ENCODE data around the gene INPP4B. TPM values are rescaled to one million over a fixed set of nuclear protein-coding genes. Genes with fewer than 3 reads are reported as not detected.

Gene INPP4B
- total RNA-seq, 3 donors from 2014 or later = 15.8 to 113 (median 93.4) TPM

DNA sequence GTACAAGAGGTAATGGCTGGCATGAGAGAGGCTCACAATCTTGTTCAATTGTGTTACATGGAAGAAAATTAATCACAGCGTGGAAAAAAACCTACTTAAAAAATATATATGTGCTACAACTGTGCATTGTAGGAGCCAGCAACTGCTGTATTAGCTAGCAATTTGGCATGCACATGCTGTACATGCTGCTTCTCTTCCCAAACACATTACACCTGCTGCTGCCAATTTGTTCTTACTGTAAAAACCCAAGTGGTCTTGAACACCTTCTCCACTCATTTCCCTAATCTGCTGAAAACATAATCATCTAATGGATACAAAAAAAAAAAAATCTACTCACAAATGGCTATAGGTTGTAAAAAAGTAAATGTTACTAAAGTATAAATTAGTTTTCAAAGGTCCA, 264.2 kb downstream of the INPP4B start:
- Histone ChIP-seq H3K4me3 (no peak overlapping the region), H3K27me3 (no peaks in the 10 kb centered on the region), H3K27ac (no peak overlapping the region), H3K9me3 (no peaks in the 10 kb centered on the region), H3K36me3 (no peaks in the 10 kb centered on the region), H3K4me1 (no peaks in the 10 kb centered on the region)
- DNase-seq (ENCODE audit: low spot score in 2 of 2) = no peak
- TF ChIP-seq POLR2A (IDR thresholded peaks at IDR 0.05) (no peak), POLR2AphosphoS5 (IDR thresholded peaks at IDR 0.05) (no peak)
- TF ChIP-seq, protein P1, sequence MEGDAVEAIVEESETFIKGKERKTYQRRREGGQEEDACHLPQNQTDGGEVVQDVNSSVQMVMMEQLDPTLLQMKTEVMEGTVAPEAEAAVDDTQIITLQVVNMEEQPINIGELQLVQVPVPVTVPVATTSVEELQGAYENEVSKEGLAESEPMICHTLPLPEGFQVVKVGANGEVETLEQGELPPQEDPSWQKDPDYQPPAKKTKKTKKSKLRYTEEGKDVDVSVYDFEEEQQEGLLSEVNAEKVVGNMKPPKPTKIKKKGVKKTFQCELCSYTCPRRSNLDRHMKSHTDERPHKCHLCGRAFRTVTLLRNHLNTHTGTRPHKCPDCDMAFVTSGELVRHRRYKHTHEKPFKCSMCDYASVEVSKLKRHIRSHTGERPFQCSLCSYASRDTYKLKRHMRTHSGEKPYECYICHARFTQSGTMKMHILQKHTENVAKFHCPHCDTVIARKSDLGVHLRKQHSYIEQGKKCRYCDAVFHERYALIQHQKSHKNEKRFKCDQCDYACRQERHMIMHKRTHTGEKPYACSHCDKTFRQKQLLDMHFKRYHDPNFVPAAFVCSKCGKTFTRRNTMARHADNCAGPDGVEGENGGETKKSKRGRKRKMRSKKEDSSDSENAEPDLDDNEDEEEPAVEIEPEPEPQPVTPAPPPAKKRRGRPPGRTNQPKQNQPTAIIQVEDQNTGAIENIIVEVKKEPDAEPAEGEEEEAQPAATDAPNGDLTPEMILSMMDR (IDR thresholded peaks at IDR 0.05) = no peak
- intact Hi-C loops (cut with DNase I; ENCODE audit: low total_unique reads) = no loop called here

DNA sequence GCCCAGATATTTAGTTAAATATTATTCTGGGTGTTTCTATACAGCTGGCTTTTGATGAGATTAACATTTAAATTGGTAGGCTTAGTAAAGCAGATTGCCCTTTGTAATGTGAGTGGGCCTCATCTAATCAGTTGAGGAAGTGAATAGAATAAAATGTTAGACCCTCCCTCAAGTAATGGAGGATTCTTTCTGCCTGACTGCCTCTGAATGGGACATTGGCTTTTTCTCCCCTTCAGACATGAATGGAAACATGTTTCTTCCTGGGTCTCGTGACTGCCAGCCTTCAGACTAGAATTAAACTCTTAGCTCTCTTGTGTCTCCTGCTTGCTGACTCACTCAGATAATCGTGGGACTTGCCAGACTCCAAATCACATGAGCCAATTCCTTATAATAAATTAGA, 266.7 kb downstream of the INPP4B start:
- H3K4me1 ChIP-seq = no peaks in the 10 kb centered on the region
- DNase-seq (ENCODE audit: low spot score in 2 of 2) = no peak
- H3K36me3 ChIP-seq = no peaks in the 10 kb centered on the region
- TF ChIP-seq POLR2AphosphoS5 (IDR thresholded peaks at IDR 0.05) = no peak
- TF ChIP-seq, protein P1 (IDR thresholded peaks at IDR 0.05) = no peak
- intact Hi-C loops (cut with DNase I; ENCODE audit: low total_unique reads) = no loop called here
- H3K27ac ChIP-seq = no peak overlapping the region
- H3K9me3 ChIP-seq = no peaks in the 10 kb centered on the region
- H3K27me3 ChIP-seq = no peaks in the 10 kb centered on the region
- no peak overlapping the region for H3K4me3 ChIP-seq

DNA sequence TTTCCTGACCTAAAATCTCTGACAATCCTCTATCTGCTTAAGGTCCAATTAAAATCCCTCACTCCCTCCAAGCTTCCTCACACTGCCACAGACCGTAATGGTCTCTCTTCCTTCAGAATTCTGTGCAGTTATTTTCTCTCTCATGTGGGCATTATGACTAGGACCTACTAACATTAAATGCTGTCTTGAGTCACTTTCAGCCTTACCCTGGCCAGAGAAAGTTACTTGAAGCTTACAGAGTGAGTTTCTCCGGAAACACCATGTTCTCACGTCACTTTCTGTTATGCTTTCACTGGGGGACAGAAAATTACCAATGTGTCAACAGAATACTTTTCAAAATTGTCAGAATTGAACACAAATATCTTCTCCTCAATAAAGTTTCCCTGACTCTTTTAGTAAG, 271.8 kb downstream of the INPP4B start:
- no peak overlapping the region for H3K4me3 ChIP-seq
- no peak overlapping the region for H3K27ac ChIP-seq
- H3K27me3 ChIP-seq = no peaks in the 10 kb centered on the region
- no peak for TF ChIP-seq POLR2AphosphoS5 (IDR thresholded peaks at IDR 0.05)
- TF ChIP-seq, protein P1 (IDR thresholded peaks at IDR 0.05) = no peak
- TF ChIP-seq POLR2A (IDR thresholded peaks at IDR 0.05) = no peak
- H3K9me3 ChIP-seq = no peaks in the 10 kb centered on the region
- no peaks in the 10 kb centered on the region for H3K4me1 ChIP-seq
- DNase-seq (ENCODE audit: low spot score in 2 of 2) = no peak
- H3K36me3 ChIP-seq = no peaks in the 10 kb centered on the region
- intact Hi-C loops (cut with DNase I; ENCODE audit: low total_unique reads) = no loop called here

DNA sequence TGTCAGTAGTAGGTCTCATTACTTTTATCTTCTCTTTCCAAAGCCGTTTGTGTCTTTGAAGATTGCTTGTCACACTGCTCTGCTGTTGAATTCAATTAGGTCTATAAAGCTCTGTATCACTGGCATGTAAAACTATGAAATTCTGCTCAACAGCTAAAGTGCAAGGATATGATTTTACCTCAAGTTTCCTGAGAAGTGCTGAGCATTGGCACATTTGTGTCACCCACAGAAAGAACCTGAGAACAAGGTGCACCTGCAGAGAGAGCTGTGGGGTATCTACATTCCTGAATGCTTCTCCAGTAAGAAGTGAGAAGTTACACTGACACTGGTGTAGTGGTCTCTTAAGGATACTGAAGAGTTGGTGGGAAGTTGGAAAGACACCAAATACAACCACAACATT, 274.0 kb downstream of the INPP4B start:
- Histone ChIP-seq H3K27ac (no peak overlapping the region), H3K36me3 (no peaks in the 10 kb centered on the region), H3K4me3 (no peak overlapping the region), H3K4me1 (no peaks in the 10 kb centered on the region), H3K27me3 (no peaks in the 10 kb centered on the region), H3K9me3 (no peaks in the 10 kb centered on the region)
- intact Hi-C loops (cut with DNase I; ENCODE audit: low total_unique reads) = no loop called here
- no peak for DNase-seq (ENCODE audit: low spot score in 2 of 2)
- TF ChIP-seq POLR2A (IDR thresholded peaks at IDR 0.05) (no peak), POLR2AphosphoS5 (IDR thresholded peaks at IDR 0.05) (no peak)
- TF ChIP-seq, protein P1 (IDR thresholded peaks at IDR 0.05) = no peak

DNA sequence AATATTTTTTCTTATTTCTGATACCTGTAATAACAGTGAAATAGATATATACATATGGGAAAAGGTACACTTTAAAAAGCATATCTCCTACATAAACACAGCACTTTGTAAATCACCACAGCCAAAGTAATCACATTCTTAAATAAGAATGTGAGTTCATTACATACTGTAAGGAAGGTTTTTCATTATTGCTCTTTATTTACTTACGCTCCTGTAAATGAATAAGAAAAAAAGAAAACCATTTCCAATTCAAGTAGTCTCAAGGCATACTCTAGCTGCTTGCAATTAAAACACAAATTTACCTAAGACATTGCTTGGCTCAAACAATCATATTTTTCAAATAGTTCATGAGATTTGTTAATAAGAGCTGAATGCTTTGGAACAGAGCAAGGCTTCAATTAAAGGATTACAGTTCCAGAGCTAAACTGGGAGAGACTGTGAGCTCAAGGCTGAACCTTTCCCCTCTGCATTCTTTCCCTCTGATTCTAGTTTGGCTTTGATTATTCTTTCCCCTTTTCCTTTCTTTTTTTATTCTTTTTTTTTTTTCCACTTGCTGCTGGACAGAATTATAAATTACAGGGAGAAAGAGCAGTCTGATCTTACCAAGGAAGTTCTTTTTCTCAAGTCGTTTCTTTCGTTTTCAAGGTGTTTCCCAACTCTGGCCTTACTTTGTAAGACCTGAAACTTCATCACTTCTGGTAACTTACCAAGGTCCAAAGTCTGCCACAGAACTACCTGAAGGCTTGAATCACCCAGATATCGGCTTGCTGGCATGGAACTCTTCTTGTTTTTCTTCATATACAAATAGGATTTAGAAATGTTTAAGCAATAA, 278.3 kb downstream of the INPP4B start:
- no peaks in the 10 kb centered on the region for H3K27me3 ChIP-seq
- H3K4me1 ChIP-seq = no peaks in the 10 kb centered on the region
- intact Hi-C loops (cut with DNase I; ENCODE audit: low total_unique reads) = no loop called here
- peak overlapping the region; percentile 7 to 64 for H3K27ac ChIP-seq
- TF ChIP-seq POLR2AphosphoS5 (IDR thresholded peaks at IDR 0.05) (no peak), POLR2A (IDR thresholded peaks at IDR 0.05) (no peak)
- TF ChIP-seq, protein P1 (IDR thresholded peaks at IDR 0.05) = no peak
- peak overlapping the region in 1 of 3 donors; percentile 10 for H3K4me3 ChIP-seq
- H3K9me3 ChIP-seq = no peaks in the 10 kb centered on the region
- no peak for DNase-seq (ENCODE audit: low spot score in 2 of 2)
- no peaks in the 10 kb centered on the region for H3K36me3 ChIP-seq

Data from breast epithelium (tissue), 4 donors.